H1 (cell line): ENCODE results near the gene KSR2. TPM values are rescaled to one million over a fixed set of nuclear protein-coding genes. Genes with fewer than 3 reads are reported as not detected.

Experiments
- EZH2 ChIP-seq: fragments of 200-600 bp; sonication (generic); IDR thresholded peaks from 2 replicates; pipeline ENCODE4 v1.7.1; 2012; ENCODE audit warnings: low read depth, mild to moderate bottlenecking, moderate library complexity, low read length, inconsistent platforms; ENCODE audit not compliant: severe bottlenecking
- POU5F1 ChIP-seq: IDR thresholded peaks from 2 replicates; pipeline ENCODE4 v1.6.1; 2011; ENCODE audit warnings: low read depth, mild to moderate bottlenecking, low read length, moderate library complexity
- RFX5 ChIP-seq: IDR thresholded peaks from 2 replicates; pipeline ENCODE4 v1.6.1; 2011; ENCODE audit warnings: low read depth, low read length, improper control_type of control experiment, borderline replicate concordance
- TAF7 ChIP-seq: optimal IDR thresholded peaks from 2 replicates; pipeline ENCODE3; 2011; ENCODE audit warnings: low read depth, mild to moderate bottlenecking, inconsistent platforms, low read length, moderate library complexity, borderline replicate concordance
- polyA plus RNA-seq, 7 experiments: library from polyadenylated mRNA; depleted of rRNA in 3 of 7; stranded (reverse) in 5 of 7; unstranded in 2 of 7; fragments of >200 nt in 5 of 7; fragments of 200-250 nt in 2 of 7; gene quantifications; 1 replicate in 5 of 7; 2 replicates in 1 of 7; 4 replicates in 1 of 7; pipeline versions ENCODE4 v1.2.1 to v1.2.3, GENCODE V29; 2011 to 2013; ENCODE audit warnings: missing spikeins in 2 of 7, mixed read lengths in 2 of 7
- total RNA-seq: library from RNA; stranded (reverse); fragmentation: NEBNext Ultra II Directional; extraction: Animal tissue kit (Norgen Biotek cat#: 25700); gene quantifications from 2 replicates; pipeline ENCODE4 v1.2.1, GENCODE V29; 2021

The KSR2 gene
- total and polyA plus RNA-seq, 2 of the 8 experiments (the other 6 are each of a cell fraction or from before 2014, with no cell fraction given) = 0.74 to 2.2 TPM

- no peak for TF ChIP-seq TAF7
- TF ChIP-seq RFX5 = no peak
- TF ChIP-seq EZH2 = no peak
- no peak for TF ChIP-seq POU5F1
These were observed 46.5 kb upstream of the KSR2 start (continued) for GRCh38 chr12:118015306-118015705.
